WTC11 (cell line): ENCODE measurements around the gene CARD6. TPM values are rescaled to one million over a fixed set of nuclear protein-coding genes. Genes with fewer than 3 reads are reported as not detected.
A peak's percentile ranks its signal among the peaks of the same experiment; 100 is the strongest.

Experiments used
- AR ChIP-seq: fragments of 250-450 bp; sonication (Bioruptor Pico); IDR thresholded peaks from 2 replicates; pipeline ENCODE4 v1.9.0; 2021; ENCODE audit warnings: mild to moderate bottlenecking
- ATF2 ChIP-seq: sonication (generic); formaldehyde crosslinking; IDR thresholded peaks from 2 replicates; pipeline ENCODE4 v1.8.1; 2022; ENCODE audit warnings: low read depth, missing genetic modification reagents, borderline replicate concordance
- CTCF ChIP-seq: fragments of 200-600 bp; IDR thresholded peaks from 2 replicates; pipeline ENCODE4 v1.8.0; 2022; ENCODE audit warnings: antibody characterized with exemption
- ESRRA ChIP-seq: sonication (generic); formaldehyde crosslinking; IDR thresholded peaks from 2 replicates; pipeline ENCODE4 v1.8.1; 2022; ENCODE audit warnings: mild to moderate bottlenecking, missing genetic modification reagents, borderline replicate concordance
- IRF1 ChIP-seq: sonication (generic); formaldehyde crosslinking; IDR thresholded peaks from 2 replicates; pipeline ENCODE4 v1.8.0; 2023; ENCODE audit warnings: missing genetic modification reagents
- MYBL2 ChIP-seq: sonication (generic); formaldehyde crosslinking; IDR thresholded peaks from 2 replicates; pipeline ENCODE4 v1.8.1; 2023; ENCODE audit warnings: mild to moderate bottlenecking, moderate library complexity, missing genetic modification reagents
- NR1H2 ChIP-seq: sonication (generic); formaldehyde crosslinking; IDR thresholded peaks from 2 replicates; pipeline ENCODE4 v1.9.0; 2021; ENCODE audit warnings: mild to moderate bottlenecking, moderate library complexity, missing genetic modification reagents
- NR2C2 ChIP-seq: sonication (generic); formaldehyde crosslinking; IDR thresholded peaks from 2 replicates; pipeline ENCODE4 v1.8.0; 2022; ENCODE audit warnings: mild to moderate bottlenecking, missing genetic modification reagents
- NR3C1 ChIP-seq: sonication (generic); formaldehyde crosslinking; conservative IDR thresholded peaks from 2 replicates; pipeline ENCODE4 v1.8.1; 2023; ENCODE audit warnings: low read depth, mild to moderate bottlenecking, missing genetic modification reagents
- PRDM15 ChIP-seq: sonication (generic); formaldehyde crosslinking; IDR thresholded peaks from 2 replicates; pipeline ENCODE4 v1.8.0; 2022; ENCODE audit warnings: missing genetic modification reagents
- SMAD3 ChIP-seq: sonication (generic); formaldehyde crosslinking; IDR thresholded peaks from 2 replicates; pipeline ENCODE4 v1.8.0; 2022; ENCODE audit warnings: missing genetic modification reagents, mild to moderate bottlenecking, borderline replicate concordance
- SOX15 ChIP-seq: fragments of 250-450 bp; sonication (Bioruptor Pico); IDR thresholded peaks from 2 replicates; pipeline ENCODE4 v1.9.0; 2021; ENCODE audit warnings: mild to moderate bottlenecking
- SP1 ChIP-seq: sonication (generic); formaldehyde crosslinking; conservative IDR thresholded peaks from 2 replicates; pipeline ENCODE4 v1.8.1; 2022; ENCODE audit warnings: missing genetic modification reagents
- TCF7 ChIP-seq: sonication (generic); formaldehyde crosslinking; IDR thresholded peaks from 2 replicates; pipeline ENCODE4 v1.8.0; 2022; ENCODE audit warnings: mild to moderate bottlenecking, low read depth, missing genetic modification reagents, moderate library complexity
- ZBTB21 ChIP-seq: sonication (generic); formaldehyde crosslinking; IDR thresholded peaks from 2 replicates; pipeline ENCODE4 v1.8.1; 2023; ENCODE audit warnings: mild to moderate bottlenecking, missing genetic modification reagents, borderline replicate concordance
- ZBTB43 ChIP-seq: sonication (generic); formaldehyde crosslinking; IDR thresholded peaks from 2 replicates; pipeline ENCODE4 v1.8.1; 2023; ENCODE audit warnings: mild to moderate bottlenecking, missing genetic modification reagents
- ZNF121 ChIP-seq: sonication (generic); formaldehyde crosslinking; IDR thresholded peaks from 2 replicates; pipeline ENCODE4 v1.8.0; 2023; ENCODE audit warnings: missing genetic modification reagents
- ZNF232 ChIP-seq: sonication (generic); formaldehyde crosslinking; IDR thresholded peaks from 2 replicates; pipeline ENCODE4 v1.8.0; 2022; ENCODE audit warnings: mild to moderate bottlenecking, missing genetic modification reagents
- ZNF416 ChIP-seq: fragments of 250-450 bp; sonication (Bioruptor Pico); IDR thresholded peaks from 2 replicates; pipeline ENCODE4 v1.9.0; 2021; ENCODE audit warnings: mild to moderate bottlenecking, inconsistent platforms
- ZNF423 ChIP-seq: fragments of 250-450 bp; sonication (Bioruptor Pico); IDR thresholded peaks from 2 replicates; pipeline ENCODE4 v2.1.2; 2022; ENCODE audit warnings: mild to moderate bottlenecking, moderate library complexity
- ZNF532 ChIP-seq: fragments of 250-450 bp; sonication (Bioruptor Pico); IDR thresholded peaks from 2 replicates; pipeline ENCODE4 v1.9.0; 2021; ENCODE audit warnings: mild to moderate bottlenecking, borderline replicate concordance
- ZNF671 ChIP-seq: fragments of 250-450 bp; sonication (Bioruptor Pico); IDR thresholded peaks from 2 replicates; pipeline ENCODE4 v1.8.0; 2021; ENCODE audit warnings: mild to moderate bottlenecking
- total RNA-seq: library from RNA; stranded (reverse); gene quantifications from 3 replicates; pipeline ENCODE4 v1.2.3, GENCODE V29; 2021

The CARD6 gene
- total RNA-seq, 1 experiment from 2014 or later = 0.24 TPM

GRCh38 chr5:40834849-40835787 lies 6.0 kb upstream of the CARD6 start, which contains the start of gene RPL37 (continued):
- TF ChIP-seq ZNF532 (CRISPR knock-in tag) = no peak
- peak; percentile 93 for TF ChIP-seq NR2C2
- TF ChIP-seq SMAD3 = peak; percentile 83
- TF ChIP-seq NR3C1 = no peak
- TF ChIP-seq CTCF = no peak
- no peak for TF ChIP-seq ZNF423 (CRISPR knock-in tag)
- TF ChIP-seq NR1H2 (CRISPR knock-in tag) = no peak
- TF ChIP-seq SOX15 (CRISPR knock-in tag) = no peak
- TF ChIP-seq ZNF121 = no peak
- no peak for TF ChIP-seq ZNF671 (CRISPR knock-in tag)
- TF ChIP-seq IRF1 (CRISPR knock-in tag) = 0 out of 2 replicates have a peak, but pooled peaks have one; percentile 83
- TF ChIP-seq ZBTB43 (CRISPR knock-in tag) = peak; percentile 82; the same call in 1 of the 2 replicates
- no peak for TF ChIP-seq ZNF416 (CRISPR knock-in tag)
- TF ChIP-seq TCF7 = no peak
- TF ChIP-seq ATF2 (CRISPR knock-in tag) = no peak
- TF ChIP-seq PRDM15 = peak; percentile 10; the same call in 1 of the 2 replicates
- no peak for TF ChIP-seq ESRRA (CRISPR knock-in tag)
- TF ChIP-seq SP1 (CRISPR knock-in tag) = peak; percentile 88
- no peak for TF ChIP-seq ZBTB21 (CRISPR knock-in tag)
- no peak; the same call in 1 of the 2 replicates for TF ChIP-seq ZNF232 (CRISPR knock-in tag)
- no peak; the same call in 1 of the 2 replicates for TF ChIP-seq MYBL2 (CRISPR knock-in tag)
- TF ChIP-seq AR (CRISPR knock-in tag) = peak; percentile 84; the same call in 1 of the 2 replicates
